GM19099 (cell line): ENCODE data around the gene SIL1.

ENCODE experiments used
- POLR2A ChIP-seq: IDR thresholded peaks from 3 replicates; pipeline ENCODE4 v1.6.1; 2011; ENCODE audit warnings: low read depth; ENCODE audit not compliant: insufficient read length; ENCODE audit errors: extremely low read depth

The SIL1 gene

DNA sequence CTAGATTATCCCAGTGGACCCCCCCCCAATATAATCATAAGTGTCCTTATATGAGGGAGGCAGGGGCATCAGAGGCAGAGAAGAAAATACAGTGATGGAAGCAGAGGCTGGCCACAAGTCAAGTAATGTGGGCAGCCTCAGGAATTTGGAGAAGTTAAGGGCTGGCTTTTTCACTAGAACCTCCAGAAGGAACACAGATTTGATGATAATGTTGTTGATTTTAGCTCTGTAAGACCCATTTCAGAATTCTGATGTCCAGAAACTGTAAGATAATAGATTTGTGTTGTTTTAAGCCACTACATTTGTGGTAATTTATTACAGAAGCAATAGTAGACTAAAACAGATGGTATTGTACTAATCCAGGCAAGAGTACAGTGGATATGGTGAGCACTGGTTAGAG, 286.7 kb downstream of the SIL1 start:
- TF ChIP-seq POLR2A: no peak

DNA sequence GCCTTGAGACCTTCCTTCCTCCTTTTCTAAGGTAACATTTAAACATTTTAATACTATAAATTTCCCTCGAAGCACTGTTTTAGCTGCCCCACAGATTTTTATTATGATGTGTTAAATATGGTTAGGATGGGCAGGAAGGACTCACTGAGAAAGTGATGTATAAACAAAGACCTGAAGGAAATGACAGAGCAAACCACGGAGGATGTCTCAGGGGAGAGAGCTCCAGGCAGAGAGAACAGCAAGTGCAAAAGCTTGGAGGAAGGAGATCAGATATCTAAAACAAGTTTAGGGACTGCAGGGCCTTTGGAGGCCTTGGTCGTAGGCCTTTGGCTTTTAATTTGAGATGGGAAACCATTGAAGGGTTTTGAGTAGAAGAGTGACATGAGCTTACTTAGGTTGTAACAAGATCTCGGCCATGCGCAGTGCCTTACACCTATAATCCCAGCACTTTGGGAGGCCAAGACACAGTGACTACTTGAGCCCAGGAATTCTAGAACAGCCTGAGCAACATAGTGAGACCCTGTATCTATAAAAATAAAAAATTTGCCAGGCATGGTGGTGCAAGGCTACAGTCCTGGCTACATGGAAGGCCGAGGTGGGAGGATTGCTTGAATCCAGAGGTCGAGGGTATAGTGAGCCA, 287.5 kb downstream of the SIL1 start:
- TF ChIP-seq POLR2A: no peak

DNA sequence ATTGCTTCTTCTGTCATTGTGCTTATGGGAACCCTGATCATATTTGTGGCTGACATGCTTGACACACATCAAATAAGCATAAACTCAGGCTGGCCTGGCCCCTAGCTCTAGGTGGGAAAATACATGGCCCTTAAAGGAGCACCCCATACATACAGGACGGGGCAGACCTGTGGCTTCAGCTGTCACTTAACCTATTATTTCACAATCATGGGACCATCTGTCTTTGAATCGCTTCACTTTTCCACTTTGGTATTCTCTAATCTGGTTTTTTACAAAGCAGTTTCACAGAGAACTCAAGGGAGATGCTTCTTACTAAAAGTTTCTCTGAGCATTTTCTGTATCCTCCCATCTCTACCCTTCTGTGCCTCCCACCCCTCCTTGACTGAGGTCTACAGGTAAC, 288.4 kb downstream of the SIL1 start:
- TF ChIP-seq POLR2A: no peak

DNA sequence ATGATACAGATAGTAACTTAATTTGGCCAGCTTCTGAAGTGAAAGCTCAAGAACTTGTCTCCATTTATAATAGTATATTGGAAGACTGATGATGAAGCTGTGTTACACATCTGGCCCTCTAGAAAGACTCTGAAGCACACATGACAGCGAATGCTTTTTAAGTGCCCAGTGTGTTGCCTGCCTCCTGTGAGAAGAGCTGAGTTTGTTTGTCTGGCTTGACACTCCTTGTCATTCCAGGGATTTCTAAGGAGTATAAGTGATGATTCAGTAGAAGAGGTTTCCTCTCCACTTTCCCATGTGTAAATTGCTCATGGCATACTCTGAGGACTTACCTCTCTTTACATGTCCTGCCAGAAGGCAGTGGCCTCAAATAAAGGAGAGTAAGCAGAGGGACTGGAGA, 292.6 kb downstream of the SIL1 start:
- TF ChIP-seq POLR2A: no peak

- no peak for TF ChIP-seq POLR2A
Measured at GRCh38 chr5:138903130-138903775, 294.9 kb downstream of the SIL1 start.

DNA sequence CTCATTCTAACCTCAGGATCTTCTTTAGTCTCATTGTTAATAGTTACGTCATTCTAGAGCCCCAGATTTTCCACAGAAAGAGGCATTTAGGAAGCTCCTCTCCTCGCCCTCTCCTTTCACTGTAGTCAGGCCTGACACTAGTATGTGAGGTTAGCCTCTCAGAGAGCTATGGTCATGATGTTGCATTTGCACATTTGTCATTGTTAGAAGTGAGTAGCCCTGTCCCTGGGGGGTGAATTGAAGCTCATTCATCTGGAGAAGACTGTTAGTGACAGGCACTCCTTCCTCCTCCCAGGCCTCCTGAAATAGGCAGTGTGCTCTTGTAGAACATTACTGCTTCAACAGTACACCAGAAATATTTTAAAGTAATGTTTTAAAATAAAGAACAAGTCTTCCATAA, 296.5 kb downstream of the SIL1 start:
- TF ChIP-seq POLR2A: no peak

- no peak for TF ChIP-seq POLR2A
Measured at GRCh38 chr5:138900281-138900965, 297.7 kb downstream of the SIL1 start.

DNA sequence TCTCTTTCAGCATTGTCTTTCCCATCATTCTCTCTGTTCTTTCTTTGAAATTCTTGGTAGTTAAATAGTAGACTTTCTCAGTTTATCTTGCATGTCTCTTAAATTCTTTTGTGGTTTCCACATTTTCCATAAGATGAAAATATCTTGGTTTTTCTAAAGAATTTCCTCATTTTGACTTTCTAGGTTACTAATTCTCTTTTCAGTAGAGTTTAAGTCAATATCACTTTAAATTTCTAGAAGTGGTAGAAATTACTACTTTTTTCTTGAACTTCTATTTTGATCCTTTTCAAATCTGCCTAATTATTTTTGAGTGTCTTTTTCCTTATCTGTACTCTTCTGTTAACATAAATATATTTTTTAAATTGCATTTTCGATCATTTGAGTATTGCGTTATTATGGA, 299.4 kb downstream of the SIL1 start:
- TF ChIP-seq POLR2A: no peak

GRCh38 chr5:138898299-138898698, 299.9 kb downstream of the SIL1 start:
- no peak for TF ChIP-seq POLR2A
